Suprapubic skin (tissue), 4 donors: ENCODE results near the gene RPUSD2.

ENCODE experiments used
- CTCF ChIP-seq, 2 donors: fragments of 200-600 bp in 1 of 2; fragments of 450-650 bp in 1 of 2; sonication (generic) in 1 of 2; IDR thresholded peaks; one replicate each; pipeline ENCODE4 v1.5.1; 2016 to 2019; ENCODE audit warnings: antibody characterized with exemption in 2 of 2, mild to moderate bottlenecking in 1 of 2, moderate library complexity in 1 of 2
- EP300 ChIP-seq: sonication (generic); formaldehyde crosslinking; IDR thresholded peaks from one replicate; pipeline ENCODE4 v1.6.1; 2017; ENCODE audit warnings: antibody characterized with exemption
- POLR2A ChIP-seq, 2 donors: fragments of 450-650 bp; IDR thresholded peaks; one replicate each; pipeline ENCODE4 v1.6.1; 2017; ENCODE audit warnings: antibody characterized with exemption in 2 of 2, mild to moderate bottlenecking in 2 of 2, moderate library complexity in 2 of 2
- POLR2AphosphoS5 ChIP-seq, 3 donors: sonication (generic); formaldehyde crosslinking; IDR thresholded peaks; one replicate each; pipeline ENCODE4 v1.6.1; 2017; ENCODE audit warnings: antibody characterized with exemption in 3 of 3

- TF ChIP-seq CTCF (IDR thresholded peaks at IDR 0.05) (no peak), EP300 (no peak), POLR2A (IDR thresholded peaks at IDR 0.05) (no peak), POLR2AphosphoS5 (IDR thresholded peaks at IDR 0.05) (no peak)
These were observed 9.8 kb downstream of the RPUSD2 start for GRCh38 chr15:40578892-40579291.
